ENCODE measurements around the gene COPS2.

COPS2 gene

GRCh38 chr15:49116108-49116857 is 39.1 kb downstream of the COPS2 start:
- no peak for DNase-seq (ENCODE audit: low read depth)
- no peak overlapping the region for H3K4me3 ChIP-seq (ENCODE audit: low read depth, low read length)
- TF ChIP-seq MYC (IDR thresholded peaks at IDR 0.05; ENCODE audit: low read depth, low read length) (no peak), POLR2A (IDR thresholded peaks at IDR 0.05; ENCODE audit: extremely low read depth, insufficient read length) (no peak), MAX (IDR thresholded peaks at IDR 0.05; ENCODE audit: low read depth, low read length) (no peak), CTCF (IDR thresholded peaks at IDR 0.05; ENCODE audit: low read depth, low read length) (no peak)

GRCh38 chr15:49115062-49115461 is 40.3 kb downstream of the COPS2 start:
- DNase-seq (ENCODE audit: low read depth), result no peak
- TF ChIP-seq MAX (IDR thresholded peaks at IDR 0.05; ENCODE audit: low read depth, low read length) (no peak), CTCF (IDR thresholded peaks at IDR 0.05; ENCODE audit: low read depth, low read length) (no peak), MYC (IDR thresholded peaks at IDR 0.05; ENCODE audit: low read depth, low read length) (no peak), POLR2A (IDR thresholded peaks at IDR 0.05; ENCODE audit: extremely low read depth, insufficient read length) (no peak)

GRCh38 chr15:49110158-49110944 is 45.0 kb downstream of the COPS2 start:
- DNase-seq (ENCODE audit: low read depth), result no peak
- TF ChIP-seq POLR2A (IDR thresholded peaks at IDR 0.05; ENCODE audit: extremely low read depth, insufficient read length) (no peak), MYC (IDR thresholded peaks at IDR 0.05; ENCODE audit: low read depth, low read length) (no peak), MAX (IDR thresholded peaks at IDR 0.05; ENCODE audit: low read depth, low read length) (no peak), CTCF (IDR thresholded peaks at IDR 0.05; ENCODE audit: low read depth, low read length) (no peak)
- no peak overlapping the region for H3K4me3 ChIP-seq (ENCODE audit: low read depth, low read length)

More at GRCh38 chr15:49115062-49115461, 40.3 kb downstream of the COPS2 start:
- no peak overlapping the region for H3K4me3 ChIP-seq (ENCODE audit: low read depth, low read length)

GRCh38 chr15:49103002-49103401 is 52.4 kb downstream of the COPS2 start:
- DNase-seq (ENCODE audit: low read depth), result no peak
- no peak for TF ChIP-seq MYC (IDR thresholded peaks at IDR 0.05; ENCODE audit: low read depth, low read length)
- no peak for TF ChIP-seq CTCF (IDR thresholded peaks at IDR 0.05; ENCODE audit: low read depth, low read length)
- no peak for TF ChIP-seq MAX (IDR thresholded peaks at IDR 0.05; ENCODE audit: low read depth, low read length)
- TF ChIP-seq POLR2A (IDR thresholded peaks at IDR 0.05; ENCODE audit: extremely low read depth, insufficient read length), result no peak

GRCh38 chr15:49101536-49101935 is 53.9 kb downstream of the COPS2 start:
- no peak for DNase-seq (ENCODE audit: low read depth)
- no peak overlapping the region for H3K4me3 ChIP-seq (ENCODE audit: low read depth, low read length)
- no peak for TF ChIP-seq MAX (IDR thresholded peaks at IDR 0.05; ENCODE audit: low read depth, low read length)
- TF ChIP-seq POLR2A (IDR thresholded peaks at IDR 0.05; ENCODE audit: extremely low read depth, insufficient read length), result no peak
- TF ChIP-seq MYC (IDR thresholded peaks at IDR 0.05; ENCODE audit: low read depth, low read length), result no peak
- TF ChIP-seq CTCF (IDR thresholded peaks at IDR 0.05; ENCODE audit: low read depth, low read length), result no peak

More at GRCh38 chr15:49103002-49103401, 52.4 kb downstream of the COPS2 start:
- no peak overlapping the region for H3K4me3 ChIP-seq (ENCODE audit: low read depth, low read length)
